Esophagus (tissue), 2 donors: ENCODE results near the gene ANOS1. TPM values are rescaled to one million over a fixed set of nuclear protein-coding genes. Genes with fewer than 3 reads are reported as not detected.
"Not testable (repeated sequence)": the region's sequence is repeated elsewhere in the genome, so short reads cannot be mapped to it uniquely, and the experiment has no call there.

Experiments used
- H3K27ac ChIP-seq, 2 donors: one replicate each; pipeline ENCODE4 v1.5.1; 2013; ENCODE audit warnings: low read depth in 2 of 2, mild to moderate bottlenecking in 2 of 2, inconsistent platforms in 1 of 2, low read length in 1 of 2, moderate library complexity in 1 of 2
- H3K27me3 ChIP-seq, 2 donors: one replicate each; pipeline ENCODE4 v1.6.1; 2013; ENCODE audit warnings: low read length in 2 of 2, control low read depth in 1 of 2, mild to moderate bottlenecking in 1 of 2; ENCODE audit not compliant: insufficient read depth in 2 of 2, control insufficient read depth in 1 of 2
- H3K36me3 ChIP-seq, 2 donors: one replicate each; pipeline ENCODE4 v1.6.1; 2013; ENCODE audit warnings: low read length in 1 of 2; ENCODE audit not compliant: control insufficient read depth in 2 of 2, insufficient read depth in 2 of 2
- H3K4me1 ChIP-seq, 2 donors: one replicate each; pipeline ENCODE4 v1.6.1; 2013; ENCODE audit warnings: low read length in 1 of 2; ENCODE audit not compliant: control insufficient read depth in 2 of 2, insufficient read depth in 2 of 2
- H3K4me3 ChIP-seq, 2 donors: one replicate each; pipeline ENCODE4 v1.5.1; 2013; ENCODE audit warnings: low read length in 2 of 2, mild to moderate bottlenecking in 2 of 2, low read depth in 1 of 2, moderate library complexity in 1 of 2
- H3K9me3 ChIP-seq, 2 donors: one replicate each; pipeline ENCODE4 v1.6.1; 2013; ENCODE audit warnings: mild to moderate bottlenecking in 2 of 2, low read depth in 1 of 2, low read length in 1 of 2, moderate library complexity in 1 of 2; ENCODE audit not compliant: control insufficient read depth in 2 of 2, insufficient read depth in 1 of 2
- WGBS, 2 donors: extraction: QIAGEN DNeasy Blood & Tissue Kit; methylation state at CpG; one replicate each; pipeline ENCODE4 v1.1.7; 2013; 5-methylcytosine and 5-hydroxymethylcytosine counted together
- polyA plus RNA-seq, 2 donors: library from polyadenylated mRNA; stranded (reverse); fragments of 200-250 nt; gene quantifications; one replicate each; pipeline ENCODE4 v1.2.3, GENCODE V29; 2013
- donor health status: healthy with polysubstance abuse.
- donor health status: Bipolar disorder and iron deficiency.

Gene ANOS1, protein sequence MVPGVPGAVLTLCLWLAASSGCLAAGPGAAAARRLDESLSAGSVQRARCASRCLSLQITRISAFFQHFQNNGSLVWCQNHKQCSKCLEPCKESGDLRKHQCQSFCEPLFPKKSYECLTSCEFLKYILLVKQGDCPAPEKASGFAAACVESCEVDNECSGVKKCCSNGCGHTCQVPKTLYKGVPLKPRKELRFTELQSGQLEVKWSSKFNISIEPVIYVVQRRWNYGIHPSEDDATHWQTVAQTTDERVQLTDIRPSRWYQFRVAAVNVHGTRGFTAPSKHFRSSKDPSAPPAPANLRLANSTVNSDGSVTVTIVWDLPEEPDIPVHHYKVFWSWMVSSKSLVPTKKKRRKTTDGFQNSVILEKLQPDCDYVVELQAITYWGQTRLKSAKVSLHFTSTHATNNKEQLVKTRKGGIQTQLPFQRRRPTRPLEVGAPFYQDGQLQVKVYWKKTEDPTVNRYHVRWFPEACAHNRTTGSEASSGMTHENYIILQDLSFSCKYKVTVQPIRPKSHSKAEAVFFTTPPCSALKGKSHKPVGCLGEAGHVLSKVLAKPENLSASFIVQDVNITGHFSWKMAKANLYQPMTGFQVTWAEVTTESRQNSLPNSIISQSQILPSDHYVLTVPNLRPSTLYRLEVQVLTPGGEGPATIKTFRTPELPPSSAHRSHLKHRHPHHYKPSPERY
- under 1 TPM; 0.48 to 0.55 TPM for polyA plus RNA-seq

DNA sequence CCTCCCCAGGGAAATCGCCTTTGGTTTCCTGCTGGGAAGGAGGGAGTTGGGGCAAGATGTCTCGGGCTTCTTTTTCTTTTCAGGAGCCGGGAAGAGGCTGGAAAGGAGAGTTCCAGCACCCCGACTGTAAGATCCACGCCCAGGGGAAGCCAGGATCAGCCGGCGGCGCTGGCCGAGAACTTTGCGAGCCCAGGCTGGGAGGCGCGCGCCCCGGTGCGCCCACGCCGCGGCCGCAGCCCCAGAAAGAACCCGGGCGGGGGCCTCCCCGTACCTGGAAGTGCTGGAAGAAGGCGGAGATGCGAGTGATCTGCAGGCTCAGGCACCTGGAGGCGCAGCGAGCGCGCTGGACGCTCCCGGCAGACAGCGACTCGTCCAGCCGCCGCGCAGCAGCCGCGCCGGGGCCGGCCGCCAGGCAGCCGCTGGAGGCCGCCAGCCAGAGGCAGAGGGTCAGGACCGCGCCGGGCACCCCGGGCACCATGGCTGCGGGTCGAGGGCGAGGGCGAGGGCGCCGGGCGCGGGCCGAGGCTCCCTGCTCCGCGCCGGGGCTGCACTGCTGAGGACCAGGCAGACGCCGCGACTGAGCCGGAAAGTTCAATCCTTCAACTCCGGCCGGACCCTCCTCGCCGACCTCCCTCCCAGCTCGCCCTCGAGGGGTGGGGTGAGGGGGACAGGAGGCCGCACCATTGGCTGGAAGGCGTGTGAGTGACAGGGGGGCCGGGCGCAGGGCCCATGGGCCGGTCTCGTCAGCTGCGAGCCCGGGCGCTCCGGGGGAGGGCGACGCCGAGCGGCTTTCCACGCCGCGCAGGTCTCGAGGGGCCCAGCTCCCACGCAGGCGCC is at the start of gene ANOS1:
Gene ANOS1, minus strand, starts transcription at position 579 of the 837 bp plus-strand sequence. Its CDS starts 101 bp downstream, at position 478.
- no peaks in the 10 kb centered on the region for H3K9me3 ChIP-seq
- H3K4me1 ChIP-seq: peaks cover 0 to 3% of the 10 kb centered on the region in 2 donors
- peaks cover 0 to 5% of the 10 kb centered on the region in 2 donors for H3K27me3 ChIP-seq
- 1% methylated on average over 68 to 86 of the region's 88 CpGs for WGBS, 2 donors
- H3K36me3 ChIP-seq: no peaks in the 10 kb centered on the region
- H3K27ac ChIP-seq: no peak within 1 kb of the TSS
- H3K4me3 ChIP-seq: peak within 1 kb of the TSS; percentile 46

- no peaks in the 10 kb centered on the region for H3K36me3 ChIP-seq
- H3K9me3 ChIP-seq: no peaks in the 10 kb centered on the region
- H3K4me3 ChIP-seq: no peak overlapping the region
- H3K4me1 ChIP-seq: no peaks in the 10 kb centered on the region
- no peak overlapping the region for H3K27ac ChIP-seq
- 41 to 72% methylated on average over 5 of the region's 5 CpGs for WGBS, 2 donors
- H3K27me3 ChIP-seq: no peaks in the 10 kb centered on the region
These were observed 41.2 kb upstream of the ANOS1 start for GRCh38 chrX:8773117-8773516.

DNA sequence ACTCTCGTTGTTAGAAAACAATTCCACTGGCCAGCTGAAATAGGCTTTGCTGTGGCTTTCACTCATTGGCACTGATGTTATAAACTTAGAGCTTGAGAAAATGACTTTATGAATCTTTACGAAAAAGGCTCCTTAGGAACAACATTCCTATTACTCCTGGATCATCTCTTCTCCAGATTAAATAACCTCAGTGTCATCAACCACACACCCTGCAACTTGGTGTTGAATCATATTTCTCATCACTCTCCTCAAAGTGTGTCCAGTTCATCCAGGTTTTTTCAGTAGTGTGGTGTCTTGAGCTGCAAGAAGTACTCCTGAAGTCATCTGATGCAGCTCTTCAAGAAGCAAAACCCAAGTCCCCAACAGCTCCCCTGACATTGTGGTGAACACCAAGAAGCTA is 28.1 kb upstream of the ANOS1 start:
- no peaks in the 10 kb centered on the region for H3K9me3 ChIP-seq
- 86 to 91% methylated on average over 2 of the region's 2 CpGs for WGBS, 2 donors

DNA sequence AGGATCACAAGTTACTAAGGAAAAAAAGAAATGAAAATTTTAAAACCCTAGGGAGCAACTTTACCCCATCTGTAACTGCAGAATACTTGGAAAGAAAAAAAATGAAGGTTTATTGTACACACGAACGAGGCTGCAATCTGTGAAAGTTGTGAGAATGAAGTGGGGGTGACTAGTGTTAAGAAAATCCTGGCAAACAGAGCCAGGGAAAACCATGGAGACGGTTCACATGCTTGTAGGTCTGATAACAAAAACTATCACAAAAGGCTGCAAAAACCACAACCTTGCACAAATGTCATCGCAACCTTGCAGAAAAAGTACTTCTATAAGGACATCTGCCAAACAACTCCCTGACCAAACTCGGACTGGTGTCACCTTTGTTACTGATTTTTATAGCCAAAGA is 26.8 kb upstream of the ANOS1 start:
- WGBS, 2 donors: 62 to 84% methylated on average over 4 to 5 of the region's 5 CpGs
- not testable (repeated sequence) for H3K36me3 ChIP-seq, H3K4me3 ChIP-seq, H3K4me1 ChIP-seq, H3K9me3 ChIP-seq, H3K27ac ChIP-seq, H3K27me3 ChIP-seq

More for the DNA sequence above, 28.1 kb upstream of the ANOS1 start:
- Histone ChIP-seq H3K4me1 (no peaks in the 10 kb centered on the region), H3K27ac (no peak overlapping the region), H3K27me3 (no peaks in the 10 kb centered on the region), H3K36me3 (no peaks in the 10 kb centered on the region), H3K4me3 (no peak overlapping the region)

GRCh38 chrX:8757609-8758389 is 25.9 kb upstream of the ANOS1 start:
- WGBS, 2 donors: 83 to 88% methylated on average over 7 of the region's 7 CpGs
- not testable (repeated sequence) for H3K36me3 ChIP-seq, H3K4me3 ChIP-seq, H3K27ac ChIP-seq, H3K9me3 ChIP-seq, H3K4me1 ChIP-seq, H3K27me3 ChIP-seq

- H3K27ac ChIP-seq: no peak overlapping the region
- no peaks in the 10 kb centered on the region for H3K4me1 ChIP-seq
- H3K27me3 ChIP-seq: no peaks in the 10 kb centered on the region
- H3K36me3 ChIP-seq: no peaks in the 10 kb centered on the region
- H3K9me3 ChIP-seq: peaks cover 0 to under 1% of the 10 kb centered on the region in 2 donors
- H3K4me3 ChIP-seq: no peak overlapping the region
These were observed 23.9 kb upstream of the ANOS1 start for GRCh38 chrX:8755813-8756212.

GRCh38 chrX:8755116-8755515 is 23.2 kb upstream of the ANOS1 start:
- Histone ChIP-seq H3K4me3 (no peak overlapping the region), H3K36me3 (no peaks in the 10 kb centered on the region), H3K4me1 (no peaks in the 10 kb centered on the region), H3K27ac (no peak overlapping the region), H3K9me3 (peaks cover 0 to 3% of the 10 kb centered on the region in 2 donors), H3K27me3 (no peaks in the 10 kb centered on the region)
- 73 to 75% methylated on average over 4 of the region's 4 CpGs for WGBS, 2 donors

DNA sequence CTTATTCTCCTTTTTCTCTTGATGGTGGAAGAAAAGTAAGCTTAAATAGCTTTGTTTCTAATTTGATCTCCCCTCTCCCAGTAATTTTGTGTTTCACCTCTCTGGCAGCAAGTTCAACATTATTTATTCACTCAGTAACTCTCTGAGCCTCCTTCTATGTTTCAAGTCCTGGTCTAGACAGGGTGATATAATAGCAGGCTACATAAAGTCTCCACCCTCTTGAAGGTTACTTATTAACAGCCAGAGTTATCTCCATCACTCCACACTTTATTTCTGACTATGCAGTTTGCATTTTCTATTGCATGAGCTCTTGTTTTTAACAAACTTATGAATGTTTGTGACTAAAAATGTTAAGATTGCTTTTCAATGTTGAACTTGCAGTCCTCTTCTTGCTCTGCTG is 17.8 kb upstream of the ANOS1 start:
- H3K4me3 ChIP-seq: no peak overlapping the region
- H3K36me3 ChIP-seq: no peaks in the 10 kb centered on the region
- peaks cover 0 to 3% of the 10 kb centered on the region in 2 donors for H3K9me3 ChIP-seq
- H3K27ac ChIP-seq: no peak overlapping the region
- no peaks in the 10 kb centered on the region for H3K27me3 ChIP-seq
- no peaks in the 10 kb centered on the region for H3K4me1 ChIP-seq

GRCh38 chrX:8748855-8749254 is 16.9 kb upstream of the ANOS1 start:
- WGBS, 2 donors: 12% methylated on average over 6 of the region's 6 CpGs
- no peaks in the 10 kb centered on the region for H3K36me3 ChIP-seq
- H3K27ac ChIP-seq: no peak overlapping the region
- no peaks in the 10 kb centered on the region for H3K4me1 ChIP-seq
- no peak overlapping the region for H3K4me3 ChIP-seq
- peaks cover 0 to 3% of the 10 kb centered on the region in 2 donors for H3K9me3 ChIP-seq
- no peaks in the 10 kb centered on the region for H3K27me3 ChIP-seq
